Type B pancreatic cell (in vitro differentiated cells): ENCODE results near the gene TGM6. TPM values are rescaled to one million over a fixed set of nuclear protein-coding genes. Genes with fewer than 3 reads are reported as not detected.

ENCODE experiments used
- DNase-seq: peaks from one replicate; pipeline ENCODE4 v3.0.0; 2021; ENCODE audit warnings: mixed read lengths; ENCODE audit not compliant: unreplicated experiment; ENCODE audit errors: extremely low spot score
- H3K27ac Mint-ChIP-seq: 2 replicates; pipeline ENCODE4 v1.8.0; 2021; ENCODE audit warnings: mild to moderate bottlenecking, mixed read lengths
- H3K27me3 Mint-ChIP-seq: 2 replicates; pipeline ENCODE4 v1.8.0; 2021; ENCODE audit warnings: mixed read lengths
- H3K36me3 Mint-ChIP-seq: 2 replicates; pipeline ENCODE4 v1.8.0; 2021; ENCODE audit warnings: mixed read lengths
- H3K4me1 Mint-ChIP-seq: one replicate; pipeline ENCODE4 v1.8.0; 2021; ENCODE audit warnings: mixed read lengths; ENCODE audit not compliant: unreplicated experiment
- H3K4me3 Mint-ChIP-seq: 2 replicates; pipeline ENCODE4 v1.8.0; 2021; ENCODE audit warnings: mild to moderate bottlenecking, mixed read lengths
- H3K9me3 Mint-ChIP-seq: 2 replicates; pipeline ENCODE4 v1.8.0; 2021; ENCODE audit warnings: mixed read lengths
- CTCF ChIP-seq: fragments of 200-600 bp; sonication (generic); conservative IDR thresholded peaks from 2 replicates; pipeline ENCODE4 v1.5.0; 2021; ENCODE audit warnings: antibody characterized with exemption, mild to moderate bottlenecking
- total RNA-seq: library from RNA; stranded (reverse); gene quantifications from 2 replicates; pipeline ENCODE4 v1.2.1, GENCODE V29; 2021; ENCODE audit warnings: low replicate concordance

The TGM6 gene
- total RNA-seq, 1 donor from 2014 or later, result not detected

GRCh38 chr20:2431185-2431584, 50.5 kb downstream of the TGM6 start:
- no peak for DNase-seq
- TF ChIP-seq CTCF, result no peak
- Mint-ChIP-seq H3K36me3 (no peaks in the 10 kb centered on the region), H3K4me3 (no peak overlapping the region), H3K9me3 (no peaks in the 10 kb centered on the region), H3K27me3 (peaks cover 24% of the 10 kb centered on the region), H3K27ac (no peak overlapping the region), H3K4me1 (no peaks in the 10 kb centered on the region)

- no peaks in the 10 kb centered on the region for H3K4me1 Mint-ChIP-seq
- DNase-seq, result no peak
- H3K27ac Mint-ChIP-seq, result no peak overlapping the region
- TF ChIP-seq CTCF, result no peak
- H3K9me3 Mint-ChIP-seq, result no peaks in the 10 kb centered on the region
- H3K27me3 Mint-ChIP-seq, result no peaks in the 10 kb centered on the region
- H3K36me3 Mint-ChIP-seq, result no peaks in the 10 kb centered on the region
- no peak overlapping the region for H3K4me3 Mint-ChIP-seq
These were observed 66.1 kb downstream of the TGM6 start for GRCh38 chr20:2446845-2447244.

GRCh38 chr20:2449386-2449785, 68.7 kb downstream of the TGM6 start:
- Mint-ChIP-seq H3K4me3 (no peak overlapping the region), H3K36me3 (no peaks in the 10 kb centered on the region), H3K27ac (no peak overlapping the region), H3K9me3 (no peaks in the 10 kb centered on the region), H3K4me1 (no peaks in the 10 kb centered on the region), H3K27me3 (no peaks in the 10 kb centered on the region)
- no peak for TF ChIP-seq CTCF
- DNase-seq, result no peak

- Mint-ChIP-seq H3K36me3 (no peaks in the 10 kb centered on the region), H3K4me3 (no peak overlapping the region)
- no peak for TF ChIP-seq CTCF
These were observed 70.7 kb downstream of the TGM6 start for GRCh38 chr20:2451422-2451821.

GRCh38 chr20:2451939-2452732, 71.4 kb downstream of the TGM6 start:
- H3K9me3 Mint-ChIP-seq, result no peaks in the 10 kb centered on the region
- H3K27me3 Mint-ChIP-seq, result no peaks in the 10 kb centered on the region
- TF ChIP-seq CTCF, result peak; percentile 87
- H3K4me3 Mint-ChIP-seq, result no peak overlapping the region
- no peak overlapping the region for H3K27ac Mint-ChIP-seq
- peak; percentile 84 for DNase-seq
- H3K36me3 Mint-ChIP-seq, result no peaks in the 10 kb centered on the region
- H3K4me1 Mint-ChIP-seq, result no peaks in the 10 kb centered on the region

More at GRCh38 chr20:2451422-2451821, 70.7 kb downstream of the TGM6 start:
- H3K27me3 Mint-ChIP-seq, result no peaks in the 10 kb centered on the region
- H3K9me3 Mint-ChIP-seq, result no peaks in the 10 kb centered on the region
- no peak for DNase-seq
- H3K27ac Mint-ChIP-seq, result no peak overlapping the region
- no peaks in the 10 kb centered on the region for H3K4me1 Mint-ChIP-seq
